ENCODE data around the gene NUBPL.
"Not testable (repeated sequence)": the region's sequence is repeated elsewhere in the genome, so short reads cannot be mapped to it uniquely, and the experiment has no call there.

Gene NUBPL

GRCh38 chr14:31884238-31884637 lies 323.0 kb downstream of the NUBPL start:
- DNase-seq = no peak

DNA sequence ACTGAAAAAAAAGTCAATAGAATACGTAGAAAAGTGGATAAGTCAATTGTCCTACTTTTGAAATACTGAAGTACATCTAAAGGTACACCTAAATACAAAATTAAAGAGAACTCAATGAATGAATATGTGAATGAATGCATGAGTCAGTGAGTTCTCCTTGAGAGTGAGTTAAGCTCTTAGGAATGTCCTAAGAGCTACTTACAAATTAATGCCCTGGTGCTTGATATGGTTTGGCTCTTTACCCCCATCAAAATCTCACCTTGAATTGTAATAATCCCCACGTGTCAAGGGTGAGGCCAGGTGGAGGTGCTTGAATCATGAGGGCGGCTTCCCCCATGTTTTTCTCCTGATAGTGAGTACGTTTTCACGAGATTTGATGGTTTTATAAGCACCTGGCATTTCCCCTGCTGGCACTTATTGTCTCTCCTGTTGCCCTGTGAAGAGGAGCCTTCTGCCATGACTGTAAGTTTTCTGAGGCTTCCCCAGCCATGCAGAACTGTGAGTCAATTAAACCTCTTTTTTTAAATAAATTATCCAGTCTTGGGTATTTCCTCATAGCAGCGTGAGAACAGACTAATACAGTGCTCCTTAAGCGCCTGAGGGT lies 323.7 kb downstream of the NUBPL start:
- no peak for DNase-seq

DNA sequence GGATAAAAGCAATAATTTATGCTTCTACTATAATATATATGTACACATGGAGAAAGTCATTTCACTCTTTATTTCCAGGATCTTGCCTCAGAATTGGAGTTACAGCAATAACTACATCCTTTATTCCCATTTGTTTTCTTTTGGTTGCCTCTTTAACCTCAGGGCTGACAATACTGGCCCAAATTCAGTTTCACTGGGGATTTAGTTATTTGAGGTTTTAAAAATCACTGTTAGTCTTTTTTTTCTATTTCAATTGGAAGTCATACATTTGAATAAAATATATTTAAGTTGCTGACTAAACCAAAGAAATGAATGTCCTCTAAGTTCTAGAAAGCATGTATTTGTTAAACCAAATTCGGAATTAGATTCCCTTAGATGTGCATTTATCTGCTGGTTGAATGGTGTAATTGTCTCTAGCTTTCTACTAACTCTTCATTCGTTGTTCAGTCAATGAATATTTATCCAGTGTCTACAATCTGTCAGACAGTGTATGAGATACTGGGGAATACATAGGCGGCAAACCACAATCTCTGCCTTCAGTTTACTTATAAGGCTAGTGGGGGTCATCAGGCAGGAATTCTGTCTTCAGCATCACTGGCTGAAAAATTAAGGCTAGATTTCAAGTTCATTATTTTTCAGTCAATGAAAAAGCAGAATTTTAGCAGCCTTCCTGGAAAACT lies 325.1 kb downstream of the NUBPL start:
- DNase-seq = no peak

- no peak for DNase-seq
These were observed 326.9 kb downstream of the NUBPL start for GRCh38 chr14:31887929-31888580.

DNA sequence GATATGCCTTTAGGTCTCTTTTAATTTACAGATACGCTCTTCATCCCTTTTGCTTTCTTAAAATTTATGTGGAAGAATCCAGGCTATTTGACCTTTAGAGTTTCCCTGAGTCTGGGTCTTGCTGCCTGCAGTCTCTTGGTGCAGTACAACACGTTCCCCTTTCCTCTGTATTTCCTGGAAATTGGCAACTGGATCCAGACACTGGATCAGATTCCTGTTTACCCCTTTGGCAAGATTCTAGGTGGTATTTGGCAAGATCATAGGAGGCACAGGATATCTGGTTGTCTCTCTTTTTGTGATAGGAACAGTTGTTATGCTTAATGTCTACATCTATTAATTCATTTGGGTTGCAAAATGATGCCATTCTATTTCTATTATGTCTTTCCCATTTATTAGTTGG lies 328.1 kb downstream of the NUBPL start:
- DNase-seq = no peak

- DNase-seq = not testable (repeated sequence)
These were observed 329.0 kb downstream of the NUBPL start for GRCh38 chr14:31890202-31890601.

DNA sequence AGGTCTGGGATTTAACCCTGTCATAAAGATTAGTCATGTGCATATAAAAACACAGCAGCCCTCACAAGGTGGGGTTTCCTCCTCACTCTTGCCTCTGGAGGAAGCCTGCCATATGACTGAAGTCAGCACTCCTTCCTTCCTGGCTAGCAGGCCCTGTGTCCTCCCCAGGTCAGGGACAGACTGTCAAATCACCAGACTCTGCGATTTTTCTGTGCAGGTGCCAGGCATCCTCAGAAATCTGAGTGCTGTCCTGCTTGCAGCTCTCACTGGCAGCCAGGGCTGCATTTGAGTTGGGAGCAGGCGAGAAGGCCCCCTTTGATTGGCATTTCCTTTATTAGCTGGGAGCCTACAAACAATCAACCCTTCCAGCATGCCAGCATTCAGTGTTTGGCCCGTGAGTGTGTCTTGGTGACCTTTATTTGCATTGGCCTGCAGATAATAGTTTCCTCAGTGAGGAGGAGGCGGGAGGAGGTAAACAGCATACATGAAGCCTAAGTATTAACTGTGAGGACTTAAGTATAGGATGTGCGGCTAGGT lies 332.1 kb downstream of the NUBPL start:
- DNase-seq = no peak

DNA sequence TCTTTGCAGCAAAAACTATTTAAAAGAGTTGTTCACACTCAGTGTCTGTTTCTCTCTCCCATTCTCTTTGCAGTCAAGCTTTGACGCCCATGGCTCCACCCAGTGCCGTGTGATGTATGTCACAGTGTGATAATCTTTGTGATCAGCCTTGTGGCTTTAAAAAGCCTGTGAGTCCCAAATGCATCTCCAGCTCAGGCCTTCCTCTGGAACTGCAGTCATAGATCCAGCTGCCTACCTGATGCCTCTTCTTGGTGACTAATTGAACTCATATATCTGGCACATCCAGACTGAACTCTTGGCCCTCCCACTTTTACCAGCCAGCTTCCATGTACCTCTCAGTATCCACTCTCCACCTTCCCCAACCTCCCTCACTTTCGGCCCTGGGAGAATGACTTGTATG lies 333.1 kb downstream of the NUBPL start:
- DNase-seq = no peak

DNA sequence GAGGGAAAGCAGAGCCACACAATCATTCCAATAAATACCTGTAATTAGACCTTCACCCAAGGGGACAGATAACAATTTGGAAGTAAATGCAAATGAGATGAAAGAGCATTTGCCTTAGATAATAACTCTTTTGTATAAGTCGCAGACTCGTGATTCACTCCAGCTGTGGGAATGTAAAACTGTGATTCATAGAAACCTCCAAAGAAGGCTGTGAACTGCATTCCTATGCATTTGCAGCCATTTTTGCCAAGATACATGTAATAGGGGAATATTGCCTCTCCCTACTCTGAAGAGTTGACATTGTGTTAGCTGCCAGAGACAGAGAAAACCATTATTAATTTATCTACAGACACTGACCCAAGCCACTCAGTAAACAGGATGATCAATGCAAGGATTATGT lies 334.0 kb downstream of the NUBPL start:
- DNase-seq = no peak

DNA sequence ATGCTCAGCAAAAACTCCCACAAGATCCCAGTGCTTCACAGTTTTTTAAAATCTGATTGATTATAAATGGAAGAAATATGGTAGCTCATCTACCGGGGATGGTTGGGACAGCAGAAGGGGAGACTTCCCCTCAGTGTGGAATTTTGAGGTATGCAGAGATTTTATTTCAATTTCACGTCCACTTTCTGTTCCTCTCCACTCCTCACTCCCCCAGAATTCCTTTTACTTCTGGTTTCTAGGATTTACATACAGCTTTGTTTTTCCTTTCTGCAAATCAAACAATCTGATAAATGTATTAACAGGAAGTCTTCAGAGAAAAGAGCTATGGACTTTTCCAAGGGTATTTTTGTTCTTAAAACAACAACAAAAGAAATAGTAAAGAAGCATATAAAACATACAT lies 334.4 kb downstream of the NUBPL start:
- DNase-seq = no peak

- no peak for DNase-seq
These were observed 336.5 kb downstream of the NUBPL start for GRCh38 chr14:31897581-31898186.

GRCh38 chr14:31898838-31899528 lies 337.8 kb downstream of the NUBPL start:
- DNase-seq = no peak

DNA sequence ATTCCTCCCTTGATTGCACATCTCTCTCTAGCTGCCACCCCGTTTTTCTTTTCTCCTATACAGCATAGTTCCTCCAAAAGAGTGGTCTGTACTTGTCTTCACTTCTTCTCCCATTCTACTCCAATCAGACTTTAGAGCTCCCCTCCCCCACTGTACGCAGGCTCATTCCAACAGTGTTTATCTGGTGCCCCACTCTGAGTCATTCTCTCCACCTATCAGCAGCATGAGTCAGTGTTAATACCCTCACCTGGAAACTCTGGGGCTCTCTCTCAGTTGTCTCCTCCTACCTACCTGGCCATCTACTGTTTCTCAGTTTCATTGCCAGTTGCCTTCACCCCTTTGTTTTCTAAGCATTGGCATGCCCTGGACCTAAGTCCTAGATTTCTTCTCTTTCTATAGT lies 340.8 kb downstream of the NUBPL start:
- DNase-seq = no peak

DNA sequence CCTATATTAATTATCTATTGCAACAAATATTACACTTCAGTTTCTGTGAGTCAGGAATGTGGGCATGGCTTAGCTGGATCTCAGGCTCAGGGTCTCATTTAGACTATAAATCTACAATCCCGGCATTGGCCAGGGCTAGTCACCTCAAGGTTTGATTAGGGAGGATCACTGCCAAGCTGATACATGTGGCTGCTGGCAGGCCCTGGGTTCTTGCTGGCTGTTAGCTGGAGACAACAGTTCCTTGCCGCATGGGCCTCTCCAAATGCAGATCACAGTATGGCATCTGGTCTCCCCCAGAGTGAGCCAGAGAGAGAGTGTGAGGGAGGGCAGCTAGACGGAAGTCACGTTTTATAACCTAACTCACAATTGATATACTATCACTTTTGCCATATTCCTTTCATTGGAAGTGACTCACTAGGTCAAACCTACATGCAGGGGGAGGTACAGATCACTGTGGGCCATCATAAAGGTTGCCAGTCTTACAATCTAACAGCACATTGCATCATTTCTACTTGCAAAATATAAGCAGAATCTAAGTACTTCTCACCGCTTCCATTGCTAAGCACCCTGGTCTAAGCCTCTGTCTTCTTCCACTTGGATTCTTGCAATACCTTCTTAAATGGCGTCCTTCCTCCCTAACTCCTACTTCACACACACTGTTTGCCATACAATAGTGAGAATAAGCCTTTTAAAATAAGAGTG lies 341.9 kb downstream of the NUBPL start:
- DNase-seq = no peak

GRCh38 chr14:31909977-31910376 lies 348.8 kb downstream of the NUBPL start:
- DNase-seq = no peak
